ENCODE data around the gene AP1S1.

Gene AP1S1

GRCh38 chr7:101169838-101170551, 15.7 kb downstream of the AP1S1 start:
- DNase-seq (ENCODE audit: low read depth in 1 of 2, low spot score in 1 of 2), result peak; percentile 64 to 66

- no peak for DNase-seq (ENCODE audit: low read depth in 1 of 2, low spot score in 1 of 2)
Observed at GRCh38 chr7:101170617-101171441, 16.6 kb downstream of the AP1S1 start.

GRCh38 chr7:101171442-101171837, 17.2 kb downstream of the AP1S1 start:
- DNase-seq (ENCODE audit: low read depth in 1 of 2, low spot score in 1 of 2), result no peak

- DNase-seq (ENCODE audit: low read depth in 1 of 2, low spot score in 1 of 2), result no peak
Observed at GRCh38 chr7:101172005-101172853, 18.0 kb downstream of the AP1S1 start.

- no peak for DNase-seq (ENCODE audit: low read depth in 1 of 2, low spot score in 1 of 2)
Observed at GRCh38 chr7:101172854-101173751, 18.8 kb downstream of the AP1S1 start.

- peak in 1 of 2 donors; percentile 33 for DNase-seq (ENCODE audit: low read depth in 1 of 2, low spot score in 1 of 2)
Observed at GRCh38 chr7:101173752-101174244, 19.5 kb downstream of the AP1S1 start.

- no peak for DNase-seq (ENCODE audit: low read depth in 1 of 2, low spot score in 1 of 2)
Observed at GRCh38 chr7:101174322-101174854, 20.1 kb downstream of the AP1S1 start.

- no peak for DNase-seq (ENCODE audit: low read depth in 1 of 2, low spot score in 1 of 2)
Observed at GRCh38 chr7:101175664-101176063, 21.4 kb downstream of the AP1S1 start.

GRCh38 chr7:101177644-101178043, 23.4 kb downstream of the AP1S1 start:
- DNase-seq (ENCODE audit: low read depth in 1 of 2, low spot score in 1 of 2), result no peak

- no peak for DNase-seq (ENCODE audit: low read depth in 1 of 2, low spot score in 1 of 2)
Observed at GRCh38 chr7:101179117-101179516, 24.8 kb downstream of the AP1S1 start.

GRCh38 chr7:101179713-101180112, 25.4 kb downstream of the AP1S1 start:
- no peak for DNase-seq (ENCODE audit: low read depth in 1 of 2, low spot score in 1 of 2)

GRCh38 chr7:101180130-101180755, 26.0 kb downstream of the AP1S1 start, which contains the start of gene NAT16:
NAT16 (minus strand) TSS chr7:101180293; CDS start chr7:101174807, 5,486 bp downstream.
- no peak for DNase-seq (ENCODE audit: low read depth in 1 of 2, low spot score in 1 of 2)

GRCh38 chr7:101185258-101185839, 31.1 kb downstream of the AP1S1 start:
- no peak for DNase-seq (ENCODE audit: low read depth in 1 of 2, low spot score in 1 of 2)

GRCh38 chr7:101186194-101186593, 31.9 kb downstream of the AP1S1 start:
- no peak for DNase-seq (ENCODE audit: low read depth in 1 of 2, low spot score in 1 of 2)

- DNase-seq (ENCODE audit: low read depth in 1 of 2, low spot score in 1 of 2), result no peak
Observed at GRCh38 chr7:101186844-101187428, 32.7 kb downstream of the AP1S1 start.

- no peak for DNase-seq (ENCODE audit: low read depth in 1 of 2, low spot score in 1 of 2)
Observed at GRCh38 chr7:101189109-101189508, 34.8 kb downstream of the AP1S1 start.

- DNase-seq (ENCODE audit: low read depth in 1 of 2, low spot score in 1 of 2), result no peak
Observed at GRCh38 chr7:101195884-101196283, 41.6 kb downstream of the AP1S1 start.

- DNase-seq (ENCODE audit: low read depth in 1 of 2, low spot score in 1 of 2), result no peak
Observed at GRCh38 chr7:101197991-101198390, 43.7 kb downstream of the AP1S1 start.

GRCh38 chr7:101198476-101198875, 44.2 kb downstream of the AP1S1 start:
- DNase-seq (ENCODE audit: low read depth in 1 of 2, low spot score in 1 of 2), result no peak

Data from activated T-helper 1 cell treated with anti-CD3 and anti-CD28 coated beads, Interleukin-2, amount 50 U/mL, for 16 hours (primary cell).